Measurements from ENCODE around the gene NUDT9.
"Not testable (repeated sequence)": the region's sequence is repeated elsewhere in the genome, so short reads cannot be mapped to it uniquely, and the experiment has no call there.

- TF ChIP-seq CTCF (conservative IDR thresholded peaks at IDR 0.05 in 1 of 2, IDR thresholded peaks at IDR 0.05 in 1 of 2; ENCODE audit: low read depth in 1 of 2, low read length in 2 of 2); EZH2 (IDR thresholded peaks at IDR 0.05; ENCODE audit: low read length, missing control alignments): not testable (repeated sequence)
Measured at GRCh38 chr4:87384466-87385132, 37.8 kb upstream of the NUDT9 start.

All from fibroblast of lung (primary cell).